Small intestine (tissue), 7 donors: ENCODE results near the gene CD59. TPM values are rescaled to one million over a fixed set of nuclear protein-coding genes. Genes with fewer than 3 reads are reported as not detected.

Experiments
- DNase-seq, 2 donors: peaks; one replicate each; pipeline versions ENCODE4 v3.0.0 to v3.0.0-alpha.2; 2013
- FAIRE-seq: peaks from 2 replicates; lab custom pipeline; 2012; peaks lifted over from hg19 to GRCh38; lab: Jason Lieb, UNC
- H3K27ac ChIP-seq, 3 donors: one replicate each; pipeline ENCODE4 v1.5.1; 2013; ENCODE audit warnings: low read length in 2 of 3, mild to moderate bottlenecking in 2 of 3, control low read depth in 1 of 3, inconsistent platforms in 1 of 3, low read depth in 1 of 3, moderate library complexity in 1 of 3
- H3K27me3 ChIP-seq, 3 donors: one replicate each; pipeline ENCODE4 v1.6.1; 2013; ENCODE audit warnings: low read length in 3 of 3, inconsistent platforms in 1 of 3; ENCODE audit not compliant: control insufficient read depth in 3 of 3, insufficient read depth in 3 of 3
- H3K36me3 ChIP-seq, 3 donors: one replicate each; pipeline ENCODE4 v1.6.1; 2013; ENCODE audit warnings: low read length in 3 of 3, inconsistent platforms in 1 of 3, low read depth in 1 of 3, mild to moderate bottlenecking in 1 of 3, moderate library complexity in 1 of 3; ENCODE audit not compliant: control insufficient read depth in 3 of 3, insufficient read depth in 2 of 3
- H3K4me1 ChIP-seq, 3 donors: one replicate each; pipeline ENCODE4 v1.6.1; 2013; ENCODE audit warnings: low read length in 2 of 3, inconsistent platforms in 1 of 3, low read depth in 1 of 3, mild to moderate bottlenecking in 1 of 3, moderate library complexity in 1 of 3; ENCODE audit not compliant: control insufficient read depth in 3 of 3, insufficient read depth in 2 of 3
- H3K4me3 ChIP-seq, 3 donors: one replicate each; pipeline ENCODE4 v1.5.1; 2013; ENCODE audit warnings: low read length in 3 of 3, control low read depth in 1 of 3, inconsistent platforms in 1 of 3, low read depth in 1 of 3, mild to moderate bottlenecking in 1 of 3, moderate library complexity in 1 of 3
- H3K9me3 ChIP-seq, 2 donors: one replicate each; pipeline ENCODE4 v1.6.1; 2013; ENCODE audit warnings: low read depth in 1 of 2, low read length in 1 of 2; ENCODE audit not compliant: control insufficient read depth in 2 of 2, insufficient read depth in 1 of 2
- WGBS, 3 donors: extraction: QIAGEN DNeasy Blood & Tissue Kit; methylation state at CpG; one replicate each; pipeline ENCODE4 v1.1.7; 2013; 5-methylcytosine and 5-hydroxymethylcytosine counted together
- polyA plus RNA-seq, 4 donors: library from polyadenylated mRNA; stranded (reverse) in 3 of 4; unstranded in 1 of 4; fragments of 200-250 nt in 3 of 4; fragments of 120-200 nt in 1 of 4; gene quantifications; one replicate each; pipeline versions ENCODE4 v1.2.1 to v1.2.3, GENCODE V29; 2013
- donor health status: healthy with polysubstance abuse.
- donor health status: control.
- donor health status: control.
- donor health status: Bipolar disorder and iron deficiency.
- donor health status: healthy.

The CD59 gene
- polyA plus RNA-seq, 4 donors: 19.2 to 203 (median 97.8) TPM

DNA sequence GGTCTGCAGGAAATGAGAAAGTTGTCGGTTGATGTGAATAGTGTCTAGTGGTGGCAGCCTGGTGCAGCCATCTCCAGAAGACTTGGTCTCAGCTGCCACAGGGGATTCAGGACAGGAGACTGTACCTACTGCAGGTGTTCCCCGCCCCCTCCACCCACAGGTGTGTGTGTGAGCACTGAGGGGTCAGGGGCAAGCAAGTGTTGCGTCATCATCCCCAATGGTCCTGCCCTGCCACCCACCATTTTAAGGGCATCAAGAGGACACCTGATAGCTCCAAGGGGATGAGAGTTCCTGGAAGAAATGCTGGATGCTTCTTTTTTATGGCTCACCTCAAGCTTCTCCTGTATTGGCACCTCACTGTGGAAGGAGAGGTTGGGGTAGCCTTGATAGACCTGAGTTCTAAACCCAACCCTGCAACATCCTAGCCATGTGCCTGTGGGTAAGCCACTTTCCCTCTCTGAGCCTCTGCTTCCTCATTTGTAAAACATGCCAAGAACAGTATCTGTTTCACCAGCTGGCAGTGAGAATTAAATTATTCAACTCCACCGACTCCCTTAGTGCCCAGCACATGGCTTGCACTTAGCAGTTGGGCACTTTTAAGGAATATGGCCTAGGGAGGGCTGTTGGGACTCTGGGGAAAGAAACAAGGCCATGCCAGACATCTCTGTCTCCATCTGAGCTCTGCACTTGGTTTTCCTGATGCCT, 41.7 kb downstream of the CD59 start:
- H3K27me3 ChIP-seq: no peaks in the 10 kb centered on the region
- WGBS, 3 donors: 77 to 83% (median 82%) methylated on average over 4 of the region's 4 CpGs
- DNase-seq (no peak), FAIRE-seq (no peak)
- no peaks in the 10 kb centered on the region for H3K9me3 ChIP-seq
- H3K4me1 ChIP-seq: peaks cover 3 to 27% (median 5%) of the 10 kb centered on the region in 3 donors
- no peaks in the 10 kb centered on the region for H3K36me3 ChIP-seq
- no peak overlapping the region for H3K27ac ChIP-seq
- no peak overlapping the region for H3K4me3 ChIP-seq

DNA sequence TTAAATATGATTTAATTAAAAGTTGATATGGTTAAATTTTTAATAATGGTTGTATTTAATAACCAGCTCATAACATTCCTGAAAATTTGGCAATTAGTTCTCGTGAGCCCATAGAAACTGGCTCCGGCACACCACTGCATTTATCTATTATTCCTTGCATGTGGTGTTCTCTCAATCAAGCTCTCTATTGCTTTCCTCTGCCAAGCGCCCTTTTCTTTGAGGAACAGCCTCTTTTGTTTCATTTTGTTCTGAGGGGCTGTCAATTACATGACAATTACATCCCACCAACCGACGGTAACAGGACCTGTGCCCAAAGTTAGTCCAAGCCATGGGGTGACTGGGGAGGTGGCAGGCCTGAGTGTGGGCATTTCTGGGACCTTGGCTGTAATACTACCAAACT, 43.7 kb downstream of the CD59 start:
- Histone ChIP-seq H3K4me1 (peaks cover 3 to 26% (median 5%) of the 10 kb centered on the region in 3 donors), H3K27ac (peak overlapping the region in 2 of 3 donors; percentile 54 to 73), H3K4me3 (no peak overlapping the region), H3K9me3 (peaks cover 0 to 2% of the 10 kb centered on the region in 2 donors), H3K27me3 (no peaks in the 10 kb centered on the region), H3K36me3 (no peaks in the 10 kb centered on the region)
- DNase-seq: no peak
- no peak for FAIRE-seq
- 49 to 57% (median 50%) methylated on average over 5 of the region's 5 CpGs for WGBS, 3 donors

DNA sequence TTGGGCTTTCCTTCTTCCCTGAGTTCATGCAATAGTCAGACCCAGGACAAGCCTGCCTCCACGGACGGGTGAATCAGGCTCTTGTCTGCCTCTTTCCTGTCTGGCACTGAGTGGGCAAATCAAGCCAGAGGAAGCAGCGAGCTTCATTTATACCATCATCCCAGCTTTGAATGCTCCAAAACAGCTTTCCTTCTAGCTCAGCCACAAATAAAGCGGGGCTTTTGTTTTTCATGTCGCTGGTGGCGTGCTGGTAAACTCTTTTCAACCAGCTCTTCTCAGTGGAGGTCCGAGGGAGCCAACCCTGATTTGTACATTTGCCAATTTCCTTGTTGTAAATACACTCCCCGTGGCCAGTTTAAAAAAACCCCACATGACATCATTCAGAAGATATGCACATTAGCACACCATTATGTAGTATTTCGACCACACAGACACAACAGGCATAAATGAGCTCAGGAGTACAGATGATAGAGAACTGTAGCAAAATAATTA, 44.2 kb downstream of the CD59 start:
- FAIRE-seq (no peak), DNase-seq (peak; percentile 74 to 79)
- Histone ChIP-seq H3K4me3 (no peak overlapping the region), H3K4me1 (peaks cover 3 to 26% (median 5%) of the 10 kb centered on the region in 3 donors), H3K36me3 (no peaks in the 10 kb centered on the region), H3K9me3 (peaks cover 0 to 5% of the 10 kb centered on the region in 2 donors), H3K27me3 (no peaks in the 10 kb centered on the region), H3K27ac (peak overlapping the region; percentile 21 to 90 (median 54))
- 17 to 30% (median 22%) methylated on average over 9 of the region's 9 CpGs for WGBS, 3 donors

DNA sequence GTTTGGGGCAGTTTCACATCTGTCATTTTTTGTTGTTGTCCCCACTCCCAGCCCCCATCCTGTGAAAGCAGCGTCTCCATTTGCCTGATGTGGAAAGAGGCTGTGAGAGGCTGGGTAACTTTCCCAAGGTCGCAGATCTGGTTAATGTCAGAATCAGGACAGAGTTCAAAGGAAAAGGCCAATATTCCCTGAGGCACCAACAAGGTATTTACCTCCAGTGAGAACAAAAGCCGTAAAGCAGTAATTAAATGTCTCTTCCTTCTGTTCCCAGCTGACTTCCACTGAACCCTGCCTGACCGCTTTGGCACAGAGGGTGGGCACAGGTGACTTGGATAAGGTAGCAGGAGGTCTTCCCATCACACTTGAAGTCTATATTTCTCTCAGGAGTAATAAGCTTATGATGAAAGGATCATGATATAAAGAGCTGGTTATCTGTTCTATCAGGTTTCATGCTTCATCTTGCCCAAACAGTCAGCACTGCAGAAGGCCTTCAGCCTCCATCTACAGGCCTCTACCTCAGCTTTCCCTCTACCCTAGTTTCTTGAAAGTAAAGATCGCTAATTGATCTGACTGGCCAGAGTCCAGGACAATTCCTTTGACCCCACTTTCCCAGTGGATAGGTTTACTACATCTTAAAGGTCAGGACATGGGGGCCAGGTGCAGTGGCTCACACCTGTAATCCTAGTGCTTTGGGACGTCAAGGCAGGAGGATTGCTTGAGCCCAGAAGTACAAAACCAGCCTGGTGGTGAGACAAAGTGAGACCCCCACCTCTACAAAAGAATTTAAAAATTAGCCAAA, 45.0 kb downstream of the CD59 start:
- peak; percentile 51 to 61 for DNase-seq
- WGBS, 3 donors: 17 to 58% (median 36%) methylated on average over 6 of the region's 6 CpGs
- FAIRE-seq: no peak

DNA sequence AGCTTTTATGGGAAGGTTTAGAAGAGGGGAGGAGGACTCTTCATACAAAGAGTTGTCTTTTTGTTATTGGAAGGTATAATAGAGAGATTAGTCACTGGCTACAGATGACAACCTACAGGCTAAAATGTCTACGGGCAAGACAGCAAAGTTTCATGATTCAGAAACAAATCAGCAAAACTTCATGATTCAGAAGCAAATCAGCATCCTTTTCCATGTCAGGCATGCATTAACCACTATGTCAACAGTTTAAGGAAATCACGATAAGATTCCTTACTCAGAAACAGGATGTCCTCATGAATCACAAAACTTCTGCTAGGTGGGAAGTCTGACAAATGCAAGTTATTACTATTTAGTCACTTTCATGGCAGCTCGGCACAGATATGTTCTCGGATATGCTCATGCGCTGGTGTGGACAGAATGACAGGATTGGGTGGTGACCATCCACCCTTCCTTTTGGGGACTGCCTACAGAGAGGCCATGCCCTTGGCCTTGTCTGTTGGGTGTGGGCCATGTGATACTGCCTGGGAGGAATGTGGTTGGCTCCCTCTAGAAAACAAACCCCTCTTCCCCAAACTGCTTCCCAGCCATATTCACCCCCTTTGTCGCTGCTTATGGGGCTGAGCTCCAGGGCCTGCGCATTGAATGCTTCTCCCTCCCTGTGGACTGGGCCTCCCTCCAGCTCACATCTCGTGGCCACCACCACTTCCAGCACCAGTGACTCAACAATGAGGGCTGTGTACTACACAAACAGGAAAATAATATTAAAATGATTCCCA, 45.7 kb downstream of the CD59 start:
- DNase-seq: peak in 1 of 2 donors; percentile 30
- WGBS, 3 donors: 45 to 61% (median 49%) methylated on average over 8 of the region's 8 CpGs
- Histone ChIP-seq H3K9me3 (peaks cover 0 to 5% of the 10 kb centered on the region in 2 donors), H3K36me3 (no peaks in the 10 kb centered on the region), H3K27me3 (no peaks in the 10 kb centered on the region), H3K4me3 (no peak overlapping the region), H3K27ac (peak overlapping the region in 2 of 3 donors; percentile 54 to 90), H3K4me1 (peaks cover 3 to 26% (median 5%) of the 10 kb centered on the region in 3 donors)
- FAIRE-seq: no peak

More for the DNA sequence above, 45.0 kb downstream of the CD59 start:
- Histone ChIP-seq H3K36me3 (no peaks in the 10 kb centered on the region), H3K27ac (peak overlapping the region; percentile 9 to 90 (median 54)), H3K9me3 (peaks cover 0 to 5% of the 10 kb centered on the region in 2 donors), H3K4me3 (no peak overlapping the region), H3K27me3 (no peaks in the 10 kb centered on the region), H3K4me1 (peaks cover 3 to 26% (median 5%) of the 10 kb centered on the region in 3 donors)

DNA sequence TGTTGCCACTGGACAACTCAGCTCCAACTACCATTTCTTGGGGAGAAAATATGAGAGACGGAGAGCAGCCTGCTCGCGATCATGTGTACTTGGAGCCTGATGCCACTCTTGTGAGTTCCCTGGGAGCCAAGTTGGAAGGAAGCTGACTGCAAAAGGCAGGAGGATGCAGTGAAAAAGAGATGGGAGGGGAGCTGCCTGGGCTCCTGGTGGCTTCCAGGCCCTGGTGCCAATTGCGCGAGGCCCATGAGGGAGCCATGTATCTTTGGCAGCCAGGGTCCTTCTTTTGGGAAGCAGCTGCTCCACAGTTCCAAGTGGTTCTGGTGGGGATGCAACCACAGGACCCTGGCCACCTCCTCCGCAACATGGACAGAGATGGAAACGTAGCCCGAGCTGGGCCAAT, 46.7 kb downstream of the CD59 start:
- H3K36me3 ChIP-seq: no peaks in the 10 kb centered on the region
- H3K27ac ChIP-seq: peak overlapping the region in 1 of 3 donors; percentile 90
- H3K27me3 ChIP-seq: no peaks in the 10 kb centered on the region
- 86 to 97% (median 96%) methylated on average over 8 of the region's 8 CpGs for WGBS, 3 donors
- DNase-seq (no peak), FAIRE-seq (no peak)
- H3K4me3 ChIP-seq: no peak overlapping the region
- peaks cover 3 to 26% (median 5%) of the 10 kb centered on the region in 3 donors for H3K4me1 ChIP-seq
- peaks cover 0 to 5% of the 10 kb centered on the region in 2 donors for H3K9me3 ChIP-seq

DNA sequence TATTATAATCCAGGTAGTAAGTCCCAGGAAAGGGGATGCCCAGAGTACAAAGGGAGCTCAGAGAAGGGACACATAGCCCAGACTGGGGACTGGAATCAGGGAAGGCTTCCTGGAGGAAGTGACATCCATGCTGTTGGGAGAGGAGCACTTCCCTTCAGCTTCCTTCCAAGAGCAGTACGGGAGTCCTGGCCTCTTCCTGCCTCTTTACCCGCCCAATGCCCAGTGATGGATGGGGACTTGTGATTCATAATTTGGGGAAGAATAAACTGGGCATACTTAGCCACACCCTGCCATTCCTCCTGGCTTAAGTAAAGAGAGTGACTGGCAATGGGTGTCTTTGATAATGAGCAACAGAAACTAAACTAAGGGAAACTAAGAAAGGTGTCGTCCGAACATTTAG, 47.1 kb downstream of the CD59 start:
- peaks cover 3 to 26% (median 5%) of the 10 kb centered on the region in 3 donors for H3K4me1 ChIP-seq
- no peak for DNase-seq
- peak overlapping the region in 1 of 3 donors; percentile 90 for H3K27ac ChIP-seq
- H3K4me3 ChIP-seq: no peak overlapping the region
- H3K27me3 ChIP-seq: no peaks in the 10 kb centered on the region
- H3K36me3 ChIP-seq: no peaks in the 10 kb centered on the region
- WGBS, 3 donors: 78 to 88% (median 85%) methylated on average over 4 of the region's 4 CpGs
- FAIRE-seq: no peak
- peaks cover 0 to 5% of the 10 kb centered on the region in 2 donors for H3K9me3 ChIP-seq
